Measurements from ENCODE around the gene PIP5K1B. TPM values are rescaled to one million over a fixed set of nuclear protein-coding genes. Genes with fewer than 3 reads are reported as not detected.
"Not testable (repeated sequence)": the region's sequence is repeated elsewhere in the genome, so short reads cannot be mapped to it uniquely, and the experiment has no call there.

The PIP5K1B gene
- total RNA-seq, 2 donors from 2014 or later = 0.17 to 0.37 TPM

GRCh38 chr9:69040646-69041045 is 335.6 kb downstream of the PIP5K1B start:
- no peak for ATAC-seq (replicated peaks)
- H3K9me3 Mint-ChIP-seq = no peaks in the 10 kb centered on the region
- no peaks in the 10 kb centered on the region for H3K27me3 Mint-ChIP-seq
- H3K4me3 Mint-ChIP-seq = no peak overlapping the region
- peaks cover 22% of the 10 kb centered on the region for H3K4me1 Mint-ChIP-seq
- H3K36me3 Mint-ChIP-seq (ENCODE audit: low read depth) = peaks cover under 1% of the 10 kb centered on the region
- no peak overlapping the region for H3K27ac Mint-ChIP-seq

GRCh38 chr9:69044240-69045219 is 339.5 kb downstream of the PIP5K1B start:
- peak; percentile 62 for ATAC-seq (replicated peaks)
- H3K4me3 Mint-ChIP-seq = peak overlapping the region; percentile 3

GRCh38 chr9:69045821-69046220 is 340.8 kb downstream of the PIP5K1B start:
- Mint-ChIP-seq H3K27ac (no peak overlapping the region), H3K4me3 (no peak overlapping the region), H3K4me1 (peaks cover 14% of the 10 kb centered on the region), H3K27me3 (no peaks in the 10 kb centered on the region), H3K9me3 (no peaks in the 10 kb centered on the region), H3K36me3 (ENCODE audit: low read depth) (peaks cover 46% of the 10 kb centered on the region)
- ATAC-seq (replicated peaks) = no peak

More at GRCh38 chr9:69044240-69045219, 339.5 kb downstream of the PIP5K1B start:
- peak overlapping the region; percentile 80 for H3K27ac Mint-ChIP-seq
- peaks cover 14% of the 10 kb centered on the region for H3K4me1 Mint-ChIP-seq
- no peaks in the 10 kb centered on the region for H3K9me3 Mint-ChIP-seq
- no peaks in the 10 kb centered on the region for H3K27me3 Mint-ChIP-seq
- peaks cover 40% of the 10 kb centered on the region for H3K36me3 Mint-ChIP-seq (ENCODE audit: low read depth)

GRCh38 chr9:69046723-69047122 is 341.7 kb downstream of the PIP5K1B start:
- Mint-ChIP-seq H3K9me3 (no peaks in the 10 kb centered on the region), H3K27me3 (no peaks in the 10 kb centered on the region), H3K4me3 (no peak overlapping the region), H3K4me1 (peaks cover 14% of the 10 kb centered on the region), H3K36me3 (ENCODE audit: low read depth) (peaks cover 52% of the 10 kb centered on the region), H3K27ac (no peak overlapping the region)
- no peak for ATAC-seq (replicated peaks)

- H3K27me3 Mint-ChIP-seq = no peaks in the 10 kb centered on the region
- no peak overlapping the region for H3K27ac Mint-ChIP-seq
These were observed 342.3 kb downstream of the PIP5K1B start for GRCh38 chr9:69047371-69047770.

GRCh38 chr9:69049094-69049493 is 344.1 kb downstream of the PIP5K1B start:
- Mint-ChIP-seq H3K27ac (no peak overlapping the region), H3K9me3 (no peaks in the 10 kb centered on the region), H3K27me3 (no peaks in the 10 kb centered on the region), H3K4me1 (peaks cover 8% of the 10 kb centered on the region), H3K36me3 (ENCODE audit: low read depth) (peaks cover 63% of the 10 kb centered on the region), H3K4me3 (no peak overlapping the region)
- ATAC-seq (replicated peaks) = no peak

More at GRCh38 chr9:69047371-69047770, 342.3 kb downstream of the PIP5K1B start:
- no peak overlapping the region for H3K4me3 Mint-ChIP-seq
- H3K9me3 Mint-ChIP-seq = no peaks in the 10 kb centered on the region
- peaks cover 14% of the 10 kb centered on the region for H3K4me1 Mint-ChIP-seq
- peaks cover 52% of the 10 kb centered on the region for H3K36me3 Mint-ChIP-seq (ENCODE audit: low read depth)
- no peak for ATAC-seq (replicated peaks)

- not testable (repeated sequence) for H3K27me3 Mint-ChIP-seq; ATAC-seq (replicated peaks); H3K4me3 Mint-ChIP-seq; H3K9me3 Mint-ChIP-seq; H3K27ac Mint-ChIP-seq; H3K4me1 Mint-ChIP-seq
- H3K36me3 Mint-ChIP-seq (ENCODE audit: low read depth) = peaks cover 76% of the 10 kb centered on the region
These were observed 345.9 kb downstream of the PIP5K1B start for GRCh38 chr9:69050936-69051335.

- no peaks in the 10 kb centered on the region for H3K27me3 Mint-ChIP-seq
- H3K9me3 Mint-ChIP-seq = no peaks in the 10 kb centered on the region
- ATAC-seq (replicated peaks) = no peak
- H3K4me1 Mint-ChIP-seq = no peaks in the 10 kb centered on the region
- H3K27ac Mint-ChIP-seq = no peak overlapping the region
- peaks cover 73% of the 10 kb centered on the region for H3K36me3 Mint-ChIP-seq (ENCODE audit: low read depth)
- H3K4me3 Mint-ChIP-seq = no peak overlapping the region
These were observed 349.9 kb downstream of the PIP5K1B start for GRCh38 chr9:69054989-69055388.

GRCh38 chr9:69056191-69056815 is 351.3 kb downstream of the PIP5K1B start:
- Mint-ChIP-seq H3K4me3 (no peak overlapping the region), H3K27me3 (no peaks in the 10 kb centered on the region), H3K4me1 (no peaks in the 10 kb centered on the region), H3K27ac (no peak overlapping the region), H3K9me3 (no peaks in the 10 kb centered on the region), H3K36me3 (ENCODE audit: low read depth) (peaks cover 80% of the 10 kb centered on the region)
- no peak for ATAC-seq (replicated peaks)

- H3K36me3 Mint-ChIP-seq (ENCODE audit: low read depth) = peaks cover 81% of the 10 kb centered on the region
These were observed 353.1 kb downstream of the PIP5K1B start for GRCh38 chr9:69058101-69058500.

More at GRCh38 chr9:69058101-69058500, 353.1 kb downstream of the PIP5K1B start:
- no peak for ATAC-seq (replicated peaks)
- no peaks in the 10 kb centered on the region for H3K4me1 Mint-ChIP-seq
- H3K27me3 Mint-ChIP-seq = no peaks in the 10 kb centered on the region
- H3K4me3 Mint-ChIP-seq = no peak overlapping the region
- H3K9me3 Mint-ChIP-seq = no peaks in the 10 kb centered on the region
- H3K27ac Mint-ChIP-seq = no peak overlapping the region

Other genes with a start within 250 kb of the PIP5K1B start
- gene TMEM252, start 164.4 kb upstream of the PIP5K1B start, total RNA-seq = not detected

Measured in activated T-helper 17 cell treated with anti-CD3 and anti-CD28 coated beads, Interleukin-2, amount 50 U/mL, for 72 hours (primary cell).